ENCODE measurements around the gene GFI1B. TPM values are rescaled to one million over a fixed set of nuclear protein-coding genes. Genes with fewer than 3 reads are reported as not detected.
"Not testable (repeated sequence)": the region's sequence is repeated elsewhere in the genome, so short reads cannot be mapped to it uniquely, and the experiment has no call there.

The GFI1B gene
- total RNA-seq, 1 experiment from 2014 or later, result not detected

DNA sequence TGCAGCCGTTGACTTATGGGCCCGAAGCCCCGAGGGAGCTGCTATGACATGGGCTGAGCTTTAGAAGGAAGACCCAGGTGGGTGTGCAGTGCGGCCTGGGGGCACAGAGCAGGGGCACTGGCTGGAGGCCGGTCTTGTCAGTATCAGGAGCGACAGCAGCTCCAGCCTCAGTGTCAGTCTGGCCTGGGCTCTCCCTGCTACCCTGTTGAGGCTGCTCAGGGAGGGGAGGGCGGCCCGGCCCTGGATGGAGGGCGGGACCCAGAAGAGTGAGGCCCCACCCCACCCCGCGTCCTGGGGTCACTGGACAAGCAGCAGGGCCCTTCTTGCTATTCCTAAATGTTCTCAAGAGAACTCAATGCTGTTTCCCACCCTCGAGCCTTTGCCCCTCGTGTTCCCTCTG, 18.0 kb downstream of the GFI1B start:
- intact Hi-C loops (cut with micrococcal nuclease; ENCODE audit: unreplicated experiment), result no loop called here
- no peaks in the 10 kb centered on the region for H3K36me3 Mint-ChIP-seq (ENCODE audit: insufficient read depth, unreplicated experiment)
- TF ChIP-seq CTCF (IDR thresholded peaks at IDR 0.05; ENCODE audit: unreplicated experiment), result no peak
- CTCF ChIA-PET, result no interaction called here
- H3K4me3 Mint-ChIP-seq (ENCODE audit: low read depth, unreplicated experiment), result no peak overlapping the region
- H3K4me1 Mint-ChIP-seq (ENCODE audit: low read depth, unreplicated experiment), result peaks cover 18% of the 10 kb centered on the region
- DNase-seq, result no peak
- H3K9me3 Mint-ChIP-seq (ENCODE audit: low read depth, unreplicated experiment), result no peaks in the 10 kb centered on the region
- H3K27ac Mint-ChIP-seq (ENCODE audit: unreplicated experiment), result no peak overlapping the region
- H3K27me3 Mint-ChIP-seq (ENCODE audit: unreplicated experiment), result peaks cover 80% of the 10 kb centered on the region
- BruUV-seq (replicated peaks), result no TSS peak

DNA sequence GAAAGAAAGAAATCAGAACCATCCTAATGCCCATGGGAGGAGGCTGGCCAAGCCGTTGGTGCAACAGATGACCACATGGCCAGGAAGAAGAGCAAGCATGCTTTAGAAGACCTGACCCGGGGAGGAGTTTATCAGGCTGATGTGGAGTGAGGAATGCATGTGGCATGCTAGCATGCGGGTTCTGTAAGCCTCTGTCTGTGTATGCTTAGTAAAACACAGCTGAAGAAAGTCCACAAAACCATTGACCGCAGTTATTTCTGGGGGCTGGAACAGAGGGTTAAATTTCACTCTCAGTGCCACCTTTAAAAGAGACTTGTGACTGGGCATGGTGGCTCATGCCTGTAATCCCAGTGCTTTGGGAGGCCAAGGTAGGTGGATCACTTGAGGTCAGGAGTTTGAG, 19.1 kb downstream of the GFI1B start:
- H3K27ac Mint-ChIP-seq (ENCODE audit: unreplicated experiment), result no peak overlapping the region
- no peak for DNase-seq
- no TSS peak for BruUV-seq (replicated peaks)
- no peak overlapping the region for H3K4me3 Mint-ChIP-seq (ENCODE audit: low read depth, unreplicated experiment)
- CTCF ChIA-PET, result no interaction called here
- no peaks in the 10 kb centered on the region for H3K36me3 Mint-ChIP-seq (ENCODE audit: insufficient read depth, unreplicated experiment)
- H3K9me3 Mint-ChIP-seq (ENCODE audit: low read depth, unreplicated experiment), result no peaks in the 10 kb centered on the region
- intact Hi-C loops (cut with micrococcal nuclease; ENCODE audit: unreplicated experiment), result no loop called here
- TF ChIP-seq CTCF (IDR thresholded peaks at IDR 0.05; ENCODE audit: unreplicated experiment), result no peak
- H3K27me3 Mint-ChIP-seq (ENCODE audit: unreplicated experiment), result peaks cover 79% of the 10 kb centered on the region
- H3K4me1 Mint-ChIP-seq (ENCODE audit: low read depth, unreplicated experiment), result peaks cover 18% of the 10 kb centered on the region

- DNase-seq; intact Hi-C loops (cut with micrococcal nuclease; ENCODE audit: unreplicated experiment); H3K27ac Mint-ChIP-seq (ENCODE audit: unreplicated experiment); H3K4me3 Mint-ChIP-seq (ENCODE audit: low read depth, unreplicated experiment); BruUV-seq (replicated peaks); H3K9me3 Mint-ChIP-seq (ENCODE audit: low read depth, unreplicated experiment); CTCF ChIA-PET; H3K36me3 Mint-ChIP-seq (ENCODE audit: insufficient read depth, unreplicated experiment): not testable (repeated sequence)
- Mint-ChIP-seq H3K27me3 (ENCODE audit: unreplicated experiment) (peaks cover 84% of the 10 kb centered on the region), H3K4me1 (ENCODE audit: low read depth, unreplicated experiment) (peaks cover 18% of the 10 kb centered on the region)
Measured at GRCh38 chr9:132998221-132998620, 19.7 kb downstream of the GFI1B start.

DNA sequence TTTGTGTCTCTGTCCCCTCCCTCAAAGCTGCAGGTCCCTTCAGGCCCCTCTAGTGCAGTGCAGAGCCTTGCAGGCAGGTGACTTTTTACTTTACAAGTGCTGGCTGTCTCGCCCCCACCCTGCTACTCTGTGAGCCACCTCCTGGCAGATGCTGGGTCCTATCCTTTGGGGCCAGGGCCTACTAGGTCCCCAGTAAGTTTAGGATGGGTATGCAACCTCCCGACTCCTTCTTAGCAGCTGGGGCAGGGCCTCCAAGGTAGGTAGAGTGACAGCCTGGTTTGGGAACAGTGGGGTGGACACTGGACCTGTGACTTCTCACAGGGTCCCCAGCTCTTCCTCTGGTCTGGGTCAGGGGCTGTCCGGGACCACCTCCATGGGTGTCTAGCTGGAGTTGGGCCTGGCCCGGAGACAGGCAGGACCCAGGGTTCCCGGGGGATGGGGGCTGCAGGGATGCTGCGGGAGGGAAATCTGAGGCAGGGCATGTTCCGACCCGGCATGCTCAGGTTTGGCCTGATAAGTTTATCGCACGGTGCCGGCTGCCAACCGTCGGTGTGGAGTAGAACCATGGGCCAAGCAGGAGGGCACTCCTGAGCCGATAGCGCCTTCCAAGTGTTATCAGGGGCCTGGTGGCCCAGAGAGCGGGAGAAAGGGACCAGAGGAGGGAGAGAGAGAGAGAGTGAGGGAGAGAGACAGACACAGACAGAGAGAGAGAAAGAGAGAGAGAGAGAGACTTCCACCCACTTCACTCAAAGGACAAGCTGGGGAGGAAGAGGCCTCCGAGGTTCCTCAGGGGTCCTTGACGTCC, 20.5 kb downstream of the GFI1B start:
- no peak overlapping the region for H3K4me3 Mint-ChIP-seq (ENCODE audit: low read depth, unreplicated experiment)
- peaks cover 18% of the 10 kb centered on the region for H3K4me1 Mint-ChIP-seq (ENCODE audit: low read depth, unreplicated experiment)
- H3K36me3 Mint-ChIP-seq (ENCODE audit: insufficient read depth, unreplicated experiment), result no peaks in the 10 kb centered on the region
- no TSS peak for BruUV-seq (replicated peaks)
- H3K27me3 Mint-ChIP-seq (ENCODE audit: unreplicated experiment), result peaks cover 80% of the 10 kb centered on the region
- intact Hi-C loops (cut with micrococcal nuclease; ENCODE audit: unreplicated experiment), result no loop called here
- CTCF ChIA-PET, result interaction anchor here (0.6 kb wide), 1 partner anchor 12 kb away, joined by 4 read pairs; no protein-coding TSS in a partner anchor
- no peaks in the 10 kb centered on the region for H3K9me3 Mint-ChIP-seq (ENCODE audit: low read depth, unreplicated experiment)
- DNase-seq, result no peak
- no peak overlapping the region for H3K27ac Mint-ChIP-seq (ENCODE audit: unreplicated experiment)
- TF ChIP-seq CTCF (IDR thresholded peaks at IDR 0.05; ENCODE audit: unreplicated experiment), result no peak
